SU-DHL-6 (cell line): ENCODE data around the gene KRTAP3-2.

Experiments used
- H2AFZ ChIP-seq: fragments of 200-600 bp; sonication (generic); 2 replicates; pipeline ENCODE4 v1.6.1; 2014; ENCODE audit warnings: low read depth, mild to moderate bottlenecking, moderate library complexity, mixed read lengths, antibody characterized with exemption, low read length; ENCODE audit not compliant: severe bottlenecking
- H3F3A ChIP-seq: fragments of 200-600 bp; shearing (Covaris generic); 2 replicates; pipeline ENCODE4 v1.6.0; 2016; ENCODE audit warnings: antibody characterized with exemption, mild to moderate bottlenecking; ENCODE audit not compliant: insufficient read depth
- H3K27ac ChIP-seq: fragments of 200-600 bp; sonication (generic); 2 replicates; pipeline ENCODE4 v1.5.1; 2016; ENCODE audit warnings: low read depth, mild to moderate bottlenecking, low read length, moderate library complexity, mixed read lengths
- H3K27me3 ChIP-seq: fragments of 200-600 bp; sonication (generic), shearing (Covaris generic); 2 replicates; pipeline ENCODE4 v1.6.0; 2014; ENCODE audit warnings: mild to moderate bottlenecking, low read length
- H3K36me3 ChIP-seq: fragments of 200-600 bp; sonication (generic); 2 replicates; pipeline ENCODE4 v1.6.1; 2014; ENCODE audit warnings: mild to moderate bottlenecking, low read length, mixed read lengths
- H3K4me2 ChIP-seq: fragments of 300-600, 200-600 bp; shearing (Covaris generic), sonication (generic); 2 replicates; pipeline ENCODE4 v1.6.0; 2014; ENCODE audit warnings: low read length, low read depth, mild to moderate bottlenecking; ENCODE audit not compliant: poor library complexity, severe bottlenecking
- H3K4me3 ChIP-seq: fragments of 200-600 bp; sonication (generic); 2 replicates; pipeline ENCODE4 v1.5.1; 2014; ENCODE audit warnings: antibody characterized with exemption, low read length, mild to moderate bottlenecking, mixed read lengths; ENCODE audit not compliant: insufficient read depth, poor library complexity, severe bottlenecking
- H3K79me2 ChIP-seq: fragments of 200-600 bp; sonication (generic); 2 replicates; pipeline ENCODE4 v1.6.1; 2014; ENCODE audit warnings: mild to moderate bottlenecking, low read length, moderate library complexity; ENCODE audit not compliant: insufficient read depth
- H3K9ac ChIP-seq: fragments of 200-600 bp; sonication (generic); 2 replicates; pipeline ENCODE4 v1.7.0; 2014; ENCODE audit warnings: mild to moderate bottlenecking, low read length
- H3K9me2 ChIP-seq: fragments of 200-600 bp; sonication (generic); replicated peaks from 2 replicates; pipeline ENCODE4 v1.6.1; 2014; ENCODE audit warnings: low read length; ENCODE audit not compliant: insufficient read depth
- H3K9me3 ChIP-seq: fragments of 200-600 bp; sonication (generic); 2 replicates; pipeline ENCODE4 v1.6.1; 2014; ENCODE audit warnings: low read length, mixed read lengths; ENCODE audit not compliant: insufficient read depth
- H4K20me1 ChIP-seq: fragments of 200-600 bp; sonication (generic); 2 replicates; pipeline ENCODE4 v1.6.1; 2014; ENCODE audit warnings: low read depth, mild to moderate bottlenecking, antibody characterized with exemption, low read length, moderate library complexity, mixed read lengths
- EZH2phosphoT487 ChIP-seq: fragments of 200-600 bp; sonication (generic), shearing (Covaris generic); conservative IDR thresholded peaks from 2 replicates; pipeline ENCODE4 v1.6.1; 2018; ENCODE audit warnings: mild to moderate bottlenecking, antibody characterized with exemption, low read length, moderate library complexity, mixed read lengths
- TF ChIP-seq, protein P1 (sequence below): fragments of 200-600 bp; sonication (generic); IDR thresholded peaks from one replicate; pipeline ENCODE4 v1.5.1; 2017; ENCODE audit warnings: antibody characterized with exemption, mild to moderate bottlenecking, low read length, moderate library complexity; ENCODE audit not compliant: insufficient read depth, poor library complexity, severe bottlenecking

The KRTAP3-2 gene

DNA sequence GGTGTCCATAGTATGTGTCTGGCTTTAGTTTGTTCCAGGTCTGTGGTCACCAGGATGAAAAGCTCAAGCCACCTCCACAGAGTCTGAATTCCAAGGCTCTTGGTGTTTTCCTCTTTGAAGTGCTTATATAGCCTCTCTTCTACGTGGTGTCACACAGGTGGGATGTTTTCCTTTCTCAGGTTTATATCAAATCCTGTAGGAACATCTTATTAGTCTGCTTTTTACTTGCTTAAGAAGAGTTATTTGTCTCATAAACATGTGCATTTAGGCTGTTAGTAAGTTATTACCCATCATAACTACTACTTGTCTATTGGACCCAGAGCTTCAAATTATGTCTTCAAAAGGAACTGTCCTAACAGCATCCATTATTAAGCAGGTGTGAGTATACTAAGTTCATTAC, 32.9 kb downstream of the KRTAP3-2 start, which contains the start of gene KRT39:
Gene KRT39 (minus strand): TSS at position 101 of the 400 bp plus-strand sequence. CDS start 92 bp downstream, at position 9.
- no peak within 1 kb of the TSS for H3K9ac ChIP-seq
- H3F3A ChIP-seq, result no peaks in the 10 kb centered on the region
- TF ChIP-seq, protein P1, sequence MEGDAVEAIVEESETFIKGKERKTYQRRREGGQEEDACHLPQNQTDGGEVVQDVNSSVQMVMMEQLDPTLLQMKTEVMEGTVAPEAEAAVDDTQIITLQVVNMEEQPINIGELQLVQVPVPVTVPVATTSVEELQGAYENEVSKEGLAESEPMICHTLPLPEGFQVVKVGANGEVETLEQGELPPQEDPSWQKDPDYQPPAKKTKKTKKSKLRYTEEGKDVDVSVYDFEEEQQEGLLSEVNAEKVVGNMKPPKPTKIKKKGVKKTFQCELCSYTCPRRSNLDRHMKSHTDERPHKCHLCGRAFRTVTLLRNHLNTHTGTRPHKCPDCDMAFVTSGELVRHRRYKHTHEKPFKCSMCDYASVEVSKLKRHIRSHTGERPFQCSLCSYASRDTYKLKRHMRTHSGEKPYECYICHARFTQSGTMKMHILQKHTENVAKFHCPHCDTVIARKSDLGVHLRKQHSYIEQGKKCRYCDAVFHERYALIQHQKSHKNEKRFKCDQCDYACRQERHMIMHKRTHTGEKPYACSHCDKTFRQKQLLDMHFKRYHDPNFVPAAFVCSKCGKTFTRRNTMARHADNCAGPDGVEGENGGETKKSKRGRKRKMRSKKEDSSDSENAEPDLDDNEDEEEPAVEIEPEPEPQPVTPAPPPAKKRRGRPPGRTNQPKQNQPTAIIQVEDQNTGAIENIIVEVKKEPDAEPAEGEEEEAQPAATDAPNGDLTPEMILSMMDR, result no peak
- no peaks in the 10 kb centered on the region for H3K36me3 ChIP-seq
- H3K27ac ChIP-seq, result no peak within 1 kb of the TSS
- H4K20me1 ChIP-seq, result no peaks in the 10 kb centered on the region
- no peak within 1 kb of the TSS for H2AFZ ChIP-seq
- no peaks in the 10 kb centered on the region for H3K79me2 ChIP-seq
- H3K27me3 ChIP-seq, result no peaks in the 10 kb centered on the region
- no peaks in the 10 kb centered on the region for H3K9me3 ChIP-seq
- no peaks in the 10 kb centered on the region for H3K9me2 ChIP-seq
- no peak within 1 kb of the TSS for H3K4me3 ChIP-seq
- H3K4me2 ChIP-seq, result no peak within 1 kb of the TSS

DNA sequence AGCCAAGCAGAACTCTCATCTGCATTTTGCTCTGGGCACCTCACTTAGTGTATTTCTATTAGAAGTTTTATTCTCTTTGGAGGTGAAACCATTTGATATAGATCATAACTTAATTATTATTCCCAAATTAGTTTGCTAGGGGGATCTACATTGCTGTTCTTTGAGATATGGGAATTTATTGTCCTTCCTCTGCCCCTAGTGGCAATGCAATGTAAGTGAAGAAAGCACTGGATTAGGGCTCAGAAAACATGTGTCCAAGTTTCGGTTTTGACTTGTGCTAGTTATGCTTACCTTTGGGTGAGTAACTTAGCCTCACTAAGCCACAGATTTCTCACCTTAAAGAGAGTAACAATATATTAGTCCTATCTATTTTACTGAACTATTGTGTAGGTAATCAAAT, 35.9 kb downstream of the KRTAP3-2 start:
- Histone ChIP-seq H3K9me2 (no peaks in the 10 kb centered on the region), H3K4me2 (peak overlapping the region; percentile 8), H3K79me2 (no peaks in the 10 kb centered on the region), H3K27me3 (no peaks in the 10 kb centered on the region), H2AFZ (no peak overlapping the region), H3K36me3 (no peaks in the 10 kb centered on the region), H3K9me3 (no peaks in the 10 kb centered on the region), H3K27ac (no peak overlapping the region), H3K9ac (no peak overlapping the region), H3F3A (no peaks in the 10 kb centered on the region), H3K4me3 (no peak overlapping the region), H4K20me1 (no peaks in the 10 kb centered on the region)
- TF ChIP-seq EZH2phosphoT487, result no peak
- TF ChIP-seq, protein P1, result peak; percentile 56

DNA sequence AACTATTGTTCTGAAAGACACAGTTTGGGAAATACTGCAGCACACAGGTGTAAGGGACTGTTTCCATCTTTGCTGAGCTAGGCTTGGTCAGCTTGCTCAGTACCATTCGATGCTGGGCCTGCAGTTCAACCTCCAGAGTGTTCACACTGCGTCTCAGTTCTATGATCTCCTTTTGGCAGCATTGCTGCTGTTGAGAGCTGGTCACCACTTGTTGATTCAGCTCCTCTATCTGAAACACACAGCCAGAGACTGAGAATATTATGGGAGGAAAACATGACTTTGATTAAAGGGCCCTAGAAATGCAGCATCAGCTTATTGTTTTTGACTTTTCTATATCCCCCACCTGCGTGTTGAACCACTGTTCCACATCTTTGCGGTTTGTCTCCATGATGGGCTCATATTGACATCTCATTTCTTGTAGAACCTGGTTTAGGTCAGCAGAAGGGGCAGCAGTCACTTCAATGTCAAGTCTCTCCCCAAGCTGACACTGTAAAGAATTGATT, 37.6 kb downstream of the KRTAP3-2 start:
- no peak overlapping the region for H3K9ac ChIP-seq
- no peaks in the 10 kb centered on the region for H3K36me3 ChIP-seq
- H3K4me2 ChIP-seq, result no peak overlapping the region
- H2AFZ ChIP-seq, result no peak overlapping the region
- H3K9me2 ChIP-seq, result no peaks in the 10 kb centered on the region
- no peaks in the 10 kb centered on the region for H4K20me1 ChIP-seq
- H3K27ac ChIP-seq, result no peak overlapping the region
- no peaks in the 10 kb centered on the region for H3K9me3 ChIP-seq
- no peaks in the 10 kb centered on the region for H3K27me3 ChIP-seq
- H3K4me3 ChIP-seq, result no peak overlapping the region
- H3F3A ChIP-seq, result no peaks in the 10 kb centered on the region
- no peaks in the 10 kb centered on the region for H3K79me2 ChIP-seq
- TF ChIP-seq, protein P1, result no peak
- no peak for TF ChIP-seq EZH2phosphoT487
